Stimulated activated CD4-positive, alpha-beta T cell treated with anti-CD3 and anti-CD28 coated beads, Interleukin-4, amount 100 ng/mL, for 4 hours (primary cell): Measurements from ENCODE around the gene NDC80.
A peak's percentile ranks its signal among the peaks of the same experiment; 100 is the strongest.
"Not testable (repeated sequence)": the region's sequence is repeated elsewhere in the genome, so short reads cannot be mapped to it uniquely, and the experiment has no call there.

Experiments used
- DNase-seq, 2 experiments: peaks; one replicate each; pipeline ENCODE4 v3.0.0-alpha.2; 2020

Gene NDC80

DNA sequence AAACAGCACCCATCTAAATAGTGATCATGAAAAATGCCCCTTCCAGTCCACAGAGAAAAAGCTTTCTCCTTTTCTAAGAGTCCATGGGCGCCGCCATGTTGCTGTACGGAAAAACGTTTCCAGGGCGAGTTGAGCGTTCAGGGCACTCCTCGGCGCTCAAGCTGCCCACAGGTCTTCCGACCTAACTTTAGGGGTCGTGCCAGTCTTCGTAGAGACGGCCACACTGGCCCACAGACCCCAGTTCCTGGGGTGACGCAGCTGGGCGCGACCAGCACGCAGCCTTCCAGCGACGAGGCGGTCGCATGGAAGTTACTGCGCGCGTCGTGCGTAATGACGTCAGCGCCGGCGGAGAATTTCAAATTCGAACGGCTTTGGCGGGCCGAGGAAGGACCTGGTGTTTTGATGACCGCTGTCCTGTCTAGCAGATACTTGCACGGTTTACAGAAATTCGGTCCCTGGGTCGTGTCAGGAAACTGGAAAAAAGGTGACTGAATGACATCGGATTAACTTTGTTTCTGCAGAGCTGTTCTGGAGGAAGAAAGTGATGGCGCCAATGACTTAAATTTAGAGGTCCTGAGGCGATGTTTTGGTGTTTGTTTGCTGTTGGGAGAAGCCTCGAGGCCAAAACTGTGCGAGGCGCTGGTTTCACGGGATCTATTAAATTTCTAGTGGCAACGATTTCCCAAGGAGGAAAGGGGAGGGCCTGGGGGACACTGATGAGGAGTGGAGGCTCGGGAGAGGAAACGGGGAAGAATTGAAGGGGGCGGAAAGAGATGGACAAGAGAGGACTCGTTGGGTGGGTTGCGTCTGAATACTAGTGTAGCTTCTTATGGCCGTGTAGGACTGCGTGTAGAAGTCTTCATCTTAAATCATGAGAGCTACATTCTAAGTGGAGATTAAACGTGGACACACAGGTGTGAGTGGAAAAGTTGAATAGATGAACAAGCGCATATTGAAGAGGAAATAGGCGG, at the start of gene NDC80, which contains the start of gene METTL4:
TSS of gene NDC80 (plus strand) at position 358 of the 971 bp plus-strand sequence. CDS start 1,429 bp downstream, outside the sequence.
TSS of gene METTL4 (minus strand) at position 306 of the 971 bp plus-strand sequence. CDS start 4,289 bp downstream, outside the sequence.
- peak; percentile 76 to 77 for DNase-seq

DNA sequence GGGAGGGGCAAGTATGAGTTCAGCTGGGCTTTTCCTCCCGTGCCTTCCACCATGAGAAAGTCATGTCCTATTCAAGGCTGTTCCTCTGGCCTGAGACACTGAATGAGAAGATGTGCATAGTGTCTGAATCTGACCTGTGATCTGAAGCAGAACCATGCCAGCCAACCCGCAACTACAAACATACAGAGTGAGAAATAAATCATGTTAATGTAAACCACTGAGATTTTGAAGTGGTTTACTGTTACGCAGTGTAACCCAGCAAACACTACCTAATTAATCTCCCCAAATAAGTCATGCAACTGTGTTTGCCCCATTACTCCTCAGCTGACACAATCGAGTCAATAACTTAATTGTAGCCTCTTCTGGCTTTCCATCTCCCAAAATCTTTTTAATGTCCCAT, 49.2 kb upstream of the NDC80 start:
- DNase-seq: no peak

DNA sequence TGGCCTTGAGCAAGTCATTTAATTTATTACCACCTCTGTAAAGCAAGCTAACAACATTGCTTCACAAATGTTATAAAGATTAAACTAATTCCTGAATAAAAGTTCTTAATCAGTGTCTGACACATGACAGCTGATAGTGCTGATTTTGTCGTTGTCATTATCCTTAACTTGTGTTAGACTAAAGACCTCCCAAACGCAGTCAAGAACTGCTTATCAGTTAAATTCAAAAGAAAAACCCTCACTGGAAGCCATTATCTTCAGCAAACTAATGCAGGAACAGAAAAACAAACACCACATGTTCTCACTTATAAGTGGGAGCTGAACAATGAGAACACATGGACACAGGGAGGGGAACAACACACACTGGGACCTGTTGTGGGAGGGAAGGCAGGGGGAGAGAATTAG, 46.6 kb upstream of the NDC80 start:
- DNase-seq: not testable (repeated sequence)

DNA sequence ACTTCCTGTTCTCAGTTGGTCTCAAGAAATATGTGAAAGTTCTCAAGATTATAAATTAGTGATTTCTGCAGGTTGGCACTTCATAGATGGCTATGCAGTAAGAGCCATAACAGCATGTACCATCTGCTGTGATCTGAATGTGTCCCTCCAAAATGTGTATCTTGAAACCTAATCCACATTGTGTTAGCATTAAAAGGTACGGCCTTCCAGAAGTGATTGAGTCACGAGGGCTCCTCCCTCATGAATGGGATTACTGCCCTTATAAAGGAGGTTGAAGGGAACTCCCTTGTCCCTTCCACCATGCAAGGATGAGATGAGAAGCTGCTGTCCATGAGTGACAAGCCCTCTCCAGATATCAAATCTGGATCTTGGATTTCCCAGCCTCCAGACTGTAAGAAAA, 45.0 kb upstream of the NDC80 start:
- no peak for DNase-seq

DNA sequence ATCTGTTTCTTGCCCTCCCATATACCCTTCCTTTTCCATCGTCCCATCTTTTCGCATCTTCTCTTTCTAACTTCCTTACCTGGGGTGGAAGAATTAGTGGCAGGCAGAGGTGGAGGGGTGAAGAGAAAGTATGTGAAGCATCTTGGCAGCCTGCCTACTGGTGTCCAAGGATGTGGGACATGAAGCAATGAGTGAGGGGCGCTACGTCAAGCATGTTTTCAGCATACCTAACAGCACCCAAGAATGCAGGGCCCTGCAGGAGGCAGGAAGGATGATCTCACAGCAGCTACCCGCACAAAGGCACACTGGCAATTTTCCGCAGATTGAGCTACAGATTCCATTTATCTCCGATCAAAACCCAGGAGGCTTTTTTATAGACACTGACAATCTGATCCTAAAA, 42.2 kb upstream of the NDC80 start:
- no peak for DNase-seq

DNA sequence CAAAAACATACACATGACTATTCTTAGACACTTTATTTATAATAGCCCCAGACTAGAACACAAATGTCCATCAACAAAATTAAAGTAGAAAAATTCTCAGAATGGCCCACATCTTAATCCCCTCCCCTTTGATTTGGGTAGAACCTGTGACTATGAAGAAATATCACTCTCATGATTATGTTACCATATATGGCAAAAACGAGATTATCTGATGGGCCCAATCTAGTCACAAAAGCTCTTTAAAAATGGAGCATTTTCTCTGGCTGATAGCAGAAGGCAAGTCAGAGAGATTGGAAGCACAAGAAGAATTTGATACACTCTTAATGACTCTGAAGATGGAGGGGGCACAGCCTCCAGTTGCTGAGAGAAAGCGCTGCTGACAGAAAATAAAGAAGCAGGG, 39.6 kb upstream of the NDC80 start:
- DNase-seq: no peak

DNA sequence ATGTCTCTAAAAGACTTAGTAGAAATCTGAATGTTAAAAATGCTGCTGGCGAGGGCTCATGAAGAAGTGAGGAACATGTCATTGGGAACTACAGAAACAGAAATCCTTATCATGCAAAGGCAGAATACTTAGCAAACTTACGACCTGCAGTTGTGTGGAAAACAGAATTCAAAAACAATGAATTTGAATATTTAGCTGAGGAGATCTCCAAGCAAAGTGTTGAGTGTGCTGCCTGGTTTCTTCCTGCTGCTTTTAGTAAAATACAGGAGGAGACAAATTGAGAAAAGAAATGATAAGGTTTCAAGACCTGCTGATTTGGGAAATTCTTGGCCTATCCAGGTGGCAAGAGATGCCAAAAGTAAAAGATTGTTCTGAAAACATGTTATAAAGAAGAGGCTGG, 38.6 kb upstream of the NDC80 start:
- DNase-seq: no peak

DNA sequence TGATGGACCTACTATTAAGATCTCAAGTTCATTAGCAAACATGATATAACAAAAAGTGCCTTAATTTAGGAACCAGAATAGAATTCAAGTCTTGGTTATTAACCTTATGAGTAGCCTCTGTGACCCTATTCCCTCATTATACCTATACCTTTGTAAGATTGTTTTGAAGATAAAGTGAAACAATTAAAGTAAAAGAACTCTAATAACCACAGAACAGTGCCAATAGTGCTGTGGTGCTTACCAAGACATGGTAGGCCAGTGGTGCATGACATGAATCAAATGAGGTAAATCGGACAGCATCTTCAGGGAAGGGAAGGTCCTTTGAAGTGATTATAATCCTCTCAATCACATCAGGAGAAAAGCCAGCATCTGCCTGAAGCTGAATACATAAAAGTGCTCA, 36.5 kb upstream of the NDC80 start:
- DNase-seq: no peak

DNA sequence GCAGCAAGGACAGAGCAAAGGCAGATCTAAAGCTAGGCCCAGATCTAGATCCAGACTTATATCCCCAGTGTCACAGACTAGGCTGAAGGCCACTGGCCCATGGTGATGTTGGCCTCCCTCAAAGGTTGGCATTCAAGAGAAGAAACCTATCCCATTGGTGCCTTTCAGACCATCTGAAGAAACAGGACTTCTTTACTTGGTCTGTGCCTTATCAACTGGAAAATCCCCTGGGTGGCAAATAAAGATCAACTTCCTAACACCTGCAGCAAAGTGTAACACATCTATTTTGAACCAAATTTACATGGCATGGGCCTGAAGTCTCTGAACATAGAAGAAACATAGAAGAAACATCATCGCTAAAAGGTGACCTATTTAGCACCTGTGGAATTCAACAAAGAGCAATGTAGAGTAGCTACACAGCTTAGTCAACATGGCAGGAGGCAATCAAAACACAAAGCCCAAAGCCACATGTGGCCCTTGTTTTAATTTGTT, 35.9 kb upstream of the NDC80 start:
- no peak for DNase-seq

DNA sequence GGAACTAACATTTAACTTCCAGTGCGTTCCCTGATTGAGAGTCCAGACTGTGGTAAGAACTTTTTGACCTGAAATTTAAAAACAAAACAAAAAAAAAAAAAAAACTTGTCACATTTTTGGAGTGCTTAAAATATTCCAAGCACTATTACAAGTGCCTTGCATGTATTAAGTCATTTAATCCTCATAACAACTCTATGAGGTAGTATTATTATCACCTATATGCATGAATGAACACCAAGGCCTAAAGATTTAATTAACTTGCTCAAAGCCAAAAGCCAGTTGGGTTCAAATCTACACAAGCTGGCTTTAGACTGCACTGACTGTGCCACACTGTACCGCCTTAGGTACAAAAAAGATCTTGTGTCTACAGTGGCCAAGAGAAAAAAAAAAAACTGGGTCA, 35.3 kb upstream of the NDC80 start:
- DNase-seq: no peak

DNA sequence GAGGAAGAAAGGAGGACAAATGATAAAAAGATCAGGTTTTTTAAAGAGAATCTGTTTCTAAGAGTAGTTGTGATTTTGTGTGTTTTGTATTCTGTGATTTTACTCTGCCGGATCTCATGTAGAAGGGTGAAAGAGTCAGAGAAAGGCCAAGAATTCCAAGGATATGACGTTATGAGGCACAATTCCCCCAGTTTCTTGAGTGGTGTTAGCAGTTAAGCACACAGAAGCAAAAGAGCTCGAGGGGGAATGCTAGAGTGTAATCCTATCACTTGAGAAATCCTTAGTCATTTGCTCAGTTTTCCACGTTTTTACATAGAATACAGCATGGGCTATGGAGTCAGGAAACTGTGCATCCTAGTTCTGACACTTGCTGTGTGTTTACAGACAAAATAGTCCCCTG, 34.9 kb upstream of the NDC80 start:
- DNase-seq: no peak

DNA sequence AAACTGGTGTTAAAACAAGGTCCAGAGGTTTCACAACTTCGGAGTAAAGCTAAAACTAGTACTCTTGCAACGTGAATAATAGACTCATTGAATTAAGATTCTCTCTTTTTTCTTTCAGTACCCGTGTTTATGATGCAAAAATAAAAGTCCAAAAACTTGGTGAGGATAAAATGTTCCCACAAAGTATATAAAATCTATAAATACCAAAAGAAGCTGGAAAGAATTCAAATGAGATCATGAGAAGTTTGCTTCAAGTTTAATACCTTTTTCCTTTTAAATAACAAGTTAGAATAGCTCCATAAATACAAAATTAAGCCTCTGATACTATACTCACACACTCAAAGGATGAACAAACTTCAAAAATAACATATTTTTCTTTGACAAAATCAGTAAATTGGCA, 34.1 kb upstream of the NDC80 start:
- DNase-seq: no peak

DNA sequence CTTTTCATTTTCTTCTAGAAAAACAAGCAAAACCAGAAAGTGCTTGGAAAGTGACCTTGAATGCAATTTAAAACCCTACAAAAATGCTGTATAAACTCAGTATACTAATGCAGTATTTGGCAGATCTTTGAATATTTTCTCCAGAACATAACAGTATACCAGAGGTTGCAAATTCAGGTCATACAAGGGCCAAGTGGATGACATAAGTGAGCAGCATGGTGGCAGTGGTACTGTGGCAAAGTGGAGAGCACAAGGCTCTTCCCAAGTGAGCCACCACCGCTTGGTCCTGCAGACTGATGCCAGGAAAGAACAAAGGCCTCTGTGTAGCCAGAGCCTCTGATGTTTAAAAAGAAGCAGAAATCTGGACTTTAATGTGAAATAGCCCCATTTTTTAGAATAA, 33.1 kb upstream of the NDC80 start:
- no peak for DNase-seq

DNA sequence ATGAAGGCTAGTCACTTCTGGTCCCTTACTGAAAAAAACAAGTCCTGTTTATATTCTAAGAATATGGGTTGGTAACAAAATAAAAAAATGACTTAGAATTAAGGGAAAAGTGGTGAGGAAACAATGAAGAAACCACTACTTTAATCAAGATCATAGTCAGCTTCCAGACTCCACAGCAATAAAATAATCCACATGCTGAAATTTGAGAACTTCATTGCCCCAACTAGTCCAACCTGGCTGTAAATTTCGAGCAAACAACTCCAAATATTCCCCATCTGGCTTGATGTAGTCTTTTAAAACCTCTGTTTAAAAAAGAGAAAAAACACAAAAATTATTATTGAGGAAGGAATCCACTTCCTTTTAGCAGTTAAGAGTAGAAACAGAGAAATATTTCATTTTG, 32.5 kb upstream of the NDC80 start:
- DNase-seq: no peak

DNA sequence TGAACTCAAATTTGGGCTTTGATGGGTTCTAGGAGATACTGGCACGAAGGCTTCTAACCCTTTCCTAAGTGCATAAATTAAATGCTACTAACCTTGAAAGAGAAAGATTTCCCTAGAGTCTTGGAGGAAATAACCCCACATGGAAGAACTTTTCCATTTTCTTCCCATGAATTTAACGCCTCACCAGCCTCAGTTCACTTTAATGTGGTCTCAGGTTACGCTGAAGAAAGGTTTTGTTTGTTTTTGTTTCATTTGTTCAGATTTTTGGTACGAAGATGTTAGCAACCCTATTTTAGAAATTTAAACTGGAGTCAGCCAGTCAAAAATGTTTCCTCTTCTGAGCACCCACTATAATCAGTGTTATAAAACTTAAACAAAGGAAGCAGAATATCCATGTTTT, 30.8 kb upstream of the NDC80 start:
- DNase-seq: no peak

DNA sequence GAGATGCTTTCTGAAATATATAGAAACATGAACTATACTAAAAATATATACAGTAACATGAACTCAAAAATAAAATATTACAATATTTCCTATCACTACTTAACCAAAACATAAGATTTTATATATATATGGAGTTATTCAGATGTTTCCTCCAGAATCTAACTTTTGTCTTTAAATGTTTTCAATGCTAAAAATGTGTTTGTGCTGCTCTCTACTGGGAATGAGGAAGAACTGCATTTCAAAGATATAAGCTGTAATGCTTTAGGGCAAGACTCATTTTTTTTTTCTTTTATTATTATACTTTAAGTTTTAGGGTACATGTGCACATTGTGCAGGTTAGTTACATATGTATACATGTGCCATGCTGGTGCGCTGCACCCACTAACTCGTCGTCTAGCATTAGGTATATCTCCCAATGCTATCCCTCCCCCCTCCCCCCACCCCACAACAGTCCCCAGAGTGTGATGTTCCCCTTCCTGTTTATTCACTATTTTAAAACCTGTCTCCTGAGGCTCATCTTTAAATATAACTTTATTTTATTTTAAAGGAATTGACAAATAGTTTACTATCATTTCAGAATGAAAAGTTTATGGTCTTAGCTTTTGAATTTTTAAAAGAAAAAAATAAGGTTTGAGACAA, 29.3 kb upstream of the NDC80 start:
- DNase-seq: not testable (repeated sequence)

DNA sequence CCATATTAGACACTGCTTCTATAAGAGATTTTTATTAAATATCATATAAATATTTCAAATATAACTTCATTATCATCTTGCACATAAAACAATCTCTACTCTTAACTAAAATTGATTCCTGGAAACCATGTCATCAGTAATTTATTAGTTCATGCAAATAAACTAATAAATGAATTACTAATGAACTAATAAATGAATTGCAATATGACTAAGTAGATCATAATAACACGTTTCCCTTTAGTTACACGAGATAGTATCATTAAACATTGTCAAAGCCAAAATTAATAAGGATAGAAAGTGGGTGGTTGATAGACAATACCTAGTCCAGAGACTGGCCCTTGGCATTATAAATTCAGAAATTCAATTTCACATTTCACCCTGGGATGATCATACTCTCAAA, 26.2 kb upstream of the NDC80 start:
- DNase-seq: no peak

DNA sequence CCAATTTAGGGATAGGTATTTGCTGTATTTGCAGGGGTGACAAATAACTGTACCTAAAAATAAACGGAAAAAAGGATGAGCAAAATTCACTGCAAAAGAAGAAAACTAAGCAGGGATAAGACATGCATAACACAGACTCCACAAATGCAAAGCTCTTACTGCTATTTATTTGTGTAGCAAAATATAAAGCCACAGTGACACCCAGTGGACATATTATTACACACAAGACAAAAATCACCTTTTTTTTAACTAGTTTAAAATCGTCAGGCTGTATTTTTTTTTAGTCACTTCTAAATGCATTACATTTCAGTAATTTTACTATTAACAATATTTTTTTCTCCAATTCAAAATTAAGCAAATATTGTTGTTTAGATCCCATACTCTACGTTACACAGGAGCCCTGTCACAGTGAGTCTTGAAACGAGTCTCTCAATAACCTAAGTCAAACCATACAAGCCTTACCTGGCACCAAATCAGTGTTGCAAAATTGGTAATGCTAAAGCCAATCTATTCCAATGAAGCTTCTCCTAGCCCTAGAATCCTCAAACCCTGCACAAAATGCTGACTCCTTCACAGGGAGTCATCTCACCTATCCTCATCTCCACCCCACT, 23.8 kb upstream of the NDC80 start:
- DNase-seq: no peak

DNA sequence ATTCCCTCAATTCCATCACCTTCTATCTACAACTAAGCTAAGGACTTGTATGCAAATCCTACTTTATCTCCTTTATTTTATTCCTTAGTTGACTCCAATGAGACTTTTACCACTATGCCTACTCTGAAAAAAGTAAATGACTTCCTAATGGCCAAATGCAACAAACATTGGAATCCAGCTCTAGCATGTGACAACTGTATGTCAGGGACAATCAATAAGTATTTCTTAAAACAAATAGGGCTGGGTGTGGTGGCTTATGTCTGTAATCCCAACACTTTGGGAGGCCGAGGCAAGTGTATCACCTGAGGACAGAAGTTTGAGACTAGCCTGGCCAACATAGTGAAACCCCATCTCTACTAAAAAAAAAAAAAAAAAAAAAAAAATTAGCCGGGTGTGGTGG, 21.9 kb upstream of the NDC80 start:
- DNase-seq: no peak

DNA sequence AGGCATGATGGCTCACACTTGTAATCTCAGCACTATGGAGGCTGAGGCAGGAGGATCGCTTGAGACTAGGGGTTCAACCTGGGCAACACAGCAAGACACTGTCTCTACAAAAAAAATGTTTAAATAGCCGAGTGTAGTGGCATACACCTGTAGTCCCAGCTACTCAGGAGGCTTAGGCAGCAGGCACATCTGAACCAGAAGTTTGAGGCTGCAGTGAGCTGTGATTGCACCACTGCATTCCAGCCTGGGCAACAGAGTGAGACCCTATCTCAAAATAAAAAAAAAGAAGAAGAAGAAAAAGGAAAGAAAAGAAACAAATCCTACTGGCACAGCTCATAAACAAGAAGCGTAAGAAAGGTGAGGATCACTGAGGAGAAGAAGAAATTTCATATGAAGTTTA, 19.9 kb upstream of the NDC80 start:
- DNase-seq: no peak

DNA sequence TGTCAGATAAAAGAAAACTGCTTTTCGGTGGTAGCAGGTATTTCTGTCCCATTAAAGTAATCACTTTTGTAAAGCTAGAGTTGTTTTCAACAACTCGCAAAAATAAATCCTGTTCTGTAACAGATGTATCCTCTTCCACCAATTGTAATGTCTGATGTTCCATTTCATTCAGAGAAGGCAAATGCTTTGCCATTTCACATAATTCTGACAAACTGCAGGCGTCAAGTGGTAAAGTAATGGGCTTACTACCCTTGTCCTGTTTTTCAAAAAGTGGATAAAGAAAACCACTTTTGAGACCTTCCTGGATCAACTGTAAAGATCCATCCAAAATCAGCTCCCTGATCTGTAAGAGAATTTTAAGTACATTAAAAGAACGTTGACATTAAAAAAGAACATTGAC, 16.7 kb upstream of the NDC80 start:
- DNase-seq: no peak

DNA sequence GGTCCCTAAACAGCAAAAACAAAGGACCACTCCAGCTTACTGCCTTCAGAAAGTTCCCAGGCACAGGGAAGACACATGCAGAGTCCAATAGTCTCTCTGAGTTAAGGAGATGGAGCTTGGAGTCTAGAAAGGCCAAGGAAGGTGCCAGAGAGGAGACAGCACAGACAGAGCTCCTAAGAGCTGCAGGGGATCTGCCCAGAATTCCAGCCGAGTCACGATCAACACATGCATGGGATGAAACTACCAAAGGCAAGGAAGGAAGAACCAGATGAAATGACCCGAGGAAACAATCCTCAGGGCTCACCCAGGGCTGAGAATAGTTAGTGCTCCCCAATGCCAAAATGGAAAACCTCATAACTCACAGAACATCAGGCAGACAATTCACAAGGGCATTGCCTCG, 15.5 kb upstream of the NDC80 start:
- DNase-seq: no peak

DNA sequence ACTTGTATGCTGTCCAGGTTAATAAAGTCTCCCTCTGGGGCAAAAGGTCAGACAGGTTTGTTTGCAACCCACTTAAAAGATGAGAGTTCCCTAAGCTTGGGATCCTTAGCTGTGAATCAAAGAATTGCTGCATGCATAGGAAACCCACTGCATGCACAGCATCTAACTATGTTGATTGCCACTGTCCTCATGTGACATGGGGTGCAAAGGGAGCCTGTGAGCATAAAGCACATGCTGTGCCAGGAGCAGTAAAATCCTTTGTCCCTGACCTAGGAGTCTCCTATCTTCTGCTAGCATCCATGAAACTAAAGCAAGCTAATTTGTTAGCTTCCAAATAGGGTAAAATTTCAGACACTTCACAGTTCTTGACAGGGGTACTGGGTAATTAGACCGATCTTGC, 13.8 kb upstream of the NDC80 start:
- DNase-seq: no peak

DNA sequence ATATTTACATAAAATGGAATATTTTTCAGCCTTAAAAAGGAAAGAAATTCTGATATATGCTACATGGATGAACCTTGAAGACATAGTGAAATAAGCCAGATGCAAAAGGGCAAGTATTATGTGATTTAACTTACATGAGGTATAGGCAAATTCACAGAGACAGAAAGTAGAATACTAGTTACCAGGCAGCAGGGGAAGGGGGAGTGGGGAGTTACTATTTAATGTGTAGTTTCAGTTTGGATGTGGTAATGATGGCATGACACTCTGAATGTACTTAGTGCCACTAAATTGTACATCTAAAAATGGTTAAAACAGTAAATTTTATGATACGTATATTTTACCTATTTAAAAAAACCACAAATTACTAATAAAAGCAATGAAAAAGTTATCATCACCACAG, 12.1 kb upstream of the NDC80 start:
- no peak for DNase-seq
